K562 (cell line): Measurements from ENCODE around the gene MFSD8. TPM values are rescaled to one million over a fixed set of nuclear protein-coding genes. Genes with fewer than 3 reads are reported as not detected.

Experiments used
- ATF3 ChIP-seq, 2 experiments: fragments of 450-650 bp in 1 of 2; sonication (generic) in 1 of 2; formaldehyde crosslinking in 1 of 2; IDR thresholded peaks in 1 of 2; conservative IDR thresholded peaks in 1 of 2; 2 replicates each; pipeline versions ENCODE4 v1.6.1 to v1.8.1; 2016 to 2023; ENCODE audit warnings: mild to moderate bottlenecking in 2 of 2, moderate library complexity in 2 of 2, inconsistent platforms in 1 of 2, missing genetic modification reagents in 1 of 2
- E2F8 ChIP-seq: fragments of 450-650 bp; IDR thresholded peaks from 2 replicates; pipeline ENCODE4 v1.7.1; 2018; ENCODE audit warnings: mild to moderate bottlenecking, low read depth; ENCODE audit not compliant: partially characterized antibody
- ERF ChIP-seq: fragments of 450-650 bp; formaldehyde crosslinking; IDR thresholded peaks from 2 replicates; pipeline ENCODE4 v1.4.0; 2020; ENCODE audit warnings: mild to moderate bottlenecking, mixed read lengths
- ETV5 ChIP-seq: sonication (generic); formaldehyde crosslinking; IDR thresholded peaks from 2 replicates; pipeline ENCODE4 v1.4.0; 2020; ENCODE audit warnings: low read depth, mild to moderate bottlenecking, missing genetic modification reagents
- GABPA ChIP-seq: fragments of 200-800 bp; sonication (Bioruptor generic); conservative IDR thresholded peaks from 2 replicates; pipeline ENCODE4 v1.6.1; 2016; ENCODE audit warnings: low read depth, missing genetic modification characterization, missing compliant biosample characterization
- KAT7 ChIP-seq: sonication (generic); formaldehyde crosslinking; IDR thresholded peaks from 2 replicates; pipeline ENCODE4 v1.8.0; 2022; ENCODE audit warnings: missing genetic modification reagents, mild to moderate bottlenecking, borderline replicate concordance
- MCM2 ChIP-seq: fragments of 450-650 bp; IDR thresholded peaks from 2 replicates; pipeline ENCODE4 v1.6.1; 2017; ENCODE audit warnings: low read depth, mild to moderate bottlenecking
- NCOA4 ChIP-seq: fragments of 450-650 bp; IDR thresholded peaks from 2 replicates; pipeline ENCODE4 v1.6.1; 2018; ENCODE audit warnings: mild to moderate bottlenecking; ENCODE audit not compliant: partially characterized antibody
- NR2C1 ChIP-seq, 2 experiments: fragments of 450-650 bp; IDR thresholded peaks; 2 replicates each; pipeline ENCODE4 v1.6.1; 2017; ENCODE audit warnings: mild to moderate bottlenecking in 2 of 2, antibody characterized with exemption in 1 of 2, inconsistent platforms in 1 of 2, missing compliant biosample characterization in 1 of 2, missing genetic modification characterization in 1 of 2
- NRF1 ChIP-seq, 2 experiments: fragments of 450-650 bp; IDR thresholded peaks in 1 of 2; conservative IDR thresholded peaks in 1 of 2; 2 replicates each; pipeline ENCODE4 v1.6.1; 2014; ENCODE audit warnings: mild to moderate bottlenecking in 2 of 2
- PML ChIP-seq: IDR thresholded peaks from 2 replicates; pipeline ENCODE4 v1.6.1; 2012; ENCODE audit warnings: low read length, inconsistent platforms
- RCOR1 ChIP-seq, 2 experiments: IDR thresholded peaks; 2 replicates each; pipeline ENCODE4 v1.6.1; 2012; ENCODE audit warnings: low read depth in 2 of 2, low read length in 2 of 2, borderline replicate concordance in 1 of 2, improper control_type of control experiment in 1 of 2
- SP2 ChIP-seq: IDR thresholded peaks from 2 replicates; pipeline ENCODE4 v1.6.1; 2011; ENCODE audit warnings: mild to moderate bottlenecking, low read depth, low read length, moderate library complexity; ENCODE audit not compliant: poor library complexity, severe bottlenecking; ENCODE audit errors: extremely low read depth
- STAT5A ChIP-seq: IDR thresholded peaks from 2 replicates; pipeline ENCODE4 v1.6.1; 2012; ENCODE audit warnings: low read length, inconsistent platforms, borderline replicate concordance
- TOE1 ChIP-seq, 2 experiments: fragments of 450-650 bp in 1 of 2; sonication (generic) in 1 of 2; formaldehyde crosslinking in 1 of 2; IDR thresholded peaks; 2 replicates each; pipeline versions ENCODE4 v1.7.1 to v1.8.0; 2016 to 2022; ENCODE audit warnings: borderline replicate concordance in 2 of 2, mild to moderate bottlenecking in 2 of 2, antibody characterized with exemption in 1 of 2, inconsistent platforms in 1 of 2, low read depth in 1 of 2, missing genetic modification reagents in 1 of 2, moderate library complexity in 1 of 2
- ZKSCAN1 ChIP-seq: fragments of 150-350 bp; IDR thresholded peaks from 2 replicates; pipeline ENCODE4 v1.6.1; 2016; ENCODE audit warnings: low read depth, low read length
- polyA plus RNA-seq, 8 experiments: library from polyadenylated mRNA; depleted of rRNA in 4 of 8; stranded (reverse) in 5 of 8; unstranded in 3 of 8; fragments of >200 nt; fragmentation: Nextera tagmentation in 2 of 8; fragmentation: Illumina TruSeq in 1 of 8; extraction: Ambion mirVana in 2 of 8; extraction: Trizol in 1 of 8; gene quantifications; 2 replicates each; pipeline versions ENCODE4 v1.2.1 to v1.2.3, GENCODE V29; 2011 to 2014; ENCODE audit warnings: inconsistent platforms in 1 of 8, missing spikeins in 1 of 8
- total RNA-seq, 7 experiments: library from RNA; depleted of rRNA in 6 of 7; stranded (reverse); fragments of >200 nt in 6 of 7; fragmentation: Illumina TruSeq in 2 of 7; extraction: Trizol in 2 of 7; gene quantifications; 2 replicates each; pipeline versions ENCODE4 v1.2.1 to v1.2.3, GENCODE V29; 2011 to 2021; ENCODE audit warnings: low replicate concordance in 1 of 7
- TF ChIP-seq, protein P1 (sequence below): fragments of 450-650 bp; IDR thresholded peaks from 2 replicates; pipeline ENCODE4 v1.6.1; 2016; ENCODE audit warnings: mild to moderate bottlenecking

The MFSD8 gene
- total and polyA plus RNA-seq, 9 of the 15 experiments (the other 6 are each of a cell fraction or from before 2014, with no cell fraction given), result 7.0 to 27.2 (median 18.7) TPM

DNA sequence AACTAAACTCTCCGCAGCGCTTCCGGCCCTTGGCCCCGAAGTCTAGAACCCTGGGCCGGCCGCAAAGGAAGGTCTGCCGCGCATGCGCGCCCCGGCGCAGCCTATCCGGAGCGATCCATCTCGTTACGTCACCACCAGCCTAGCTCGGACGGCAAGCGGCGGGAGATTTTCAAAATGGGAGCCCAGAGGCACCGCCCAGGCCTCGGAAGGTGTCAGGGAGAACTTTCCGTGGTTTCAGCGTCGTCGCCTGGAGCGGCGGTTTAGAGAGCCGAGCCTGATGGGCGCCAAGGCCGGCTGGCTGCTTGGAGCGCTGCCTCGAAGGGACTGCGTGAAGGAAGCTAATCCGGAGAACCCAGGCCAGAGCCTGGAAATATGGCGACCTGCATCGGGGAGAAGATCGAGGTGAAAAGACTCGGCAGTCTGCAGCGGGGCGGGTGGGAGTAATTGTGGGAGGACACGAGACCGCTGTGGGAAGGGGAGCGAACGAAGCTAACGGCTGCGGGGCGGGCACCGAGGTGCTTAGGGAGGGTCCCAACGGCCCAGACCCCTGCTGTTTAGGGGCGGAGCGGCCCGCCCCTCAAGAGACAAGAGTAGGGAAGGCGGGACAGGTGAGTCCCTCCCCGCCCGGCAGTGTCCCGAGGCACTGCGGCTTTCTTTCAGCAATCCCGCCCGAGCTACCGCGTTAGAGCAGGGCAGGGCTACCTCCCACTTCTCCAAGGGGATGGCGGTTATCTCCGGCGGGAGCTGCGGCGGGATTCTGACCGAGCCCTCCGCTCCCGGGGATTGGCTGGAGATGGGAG is 84.0 kb downstream of the MFSD8 start, which contains the start of gene PLK4 (continued):
- TF ChIP-seq ZKSCAN1 (peak; percentile 14; the same call in 1 of the 2 replicates), NR2C1 (IDR thresholded peaks at IDR 0.05) (peak; percentile 33; the same call in 1 of the 2 replicates), NR2C1 (tag; IDR thresholded peaks at IDR 0.05) (no peak), TOE1 (IDR thresholded peaks at IDR 0.05; ENCODE audit: borderline replicate concordance) (no peak), TOE1 (CRISPR knock-in tag; IDR thresholded peaks at IDR 0.05; ENCODE audit: borderline replicate concordance, low read depth) (0 out of 2 replicates have a peak, but pooled peaks have one; percentile 3), GABPA (tag) (peak; percentile 34; the same call in 1 of the 2 replicates), STAT5A (no peak), ATF3 (IDR thresholded peaks at IDR 0.05) (peak; percentile 94), ATF3 (CRISPR knock-in tag; conservative IDR thresholded peaks at IDR 0.05) (peak; percentile 94), E2F8 (peak; percentile 81), KAT7 (peak; percentile 96), ERF (CRISPR knock-in tag) (no peak), ETV5 (peak; percentile 95), RCOR1 (IDR thresholded peaks at IDR 0.05; ENCODE audit: borderline replicate concordance in 1 of 2, low read depth in 2 of 2, low read length in 2 of 2) (peak in 1 of 2 experiments; percentile 76; a peak in 2 of 4 replicates), SP2 (no peak), NRF1 (conservative IDR thresholded peaks at IDR 0.05 in 1 of 2, IDR thresholded peaks at IDR 0.05 in 1 of 2) (peak; percentile 97 to 98), PML (peak; percentile 85; the same call in 1 of the 2 replicates), MCM2 (no peak), NCOA4 (no peak)
- TF ChIP-seq, protein P1, sequence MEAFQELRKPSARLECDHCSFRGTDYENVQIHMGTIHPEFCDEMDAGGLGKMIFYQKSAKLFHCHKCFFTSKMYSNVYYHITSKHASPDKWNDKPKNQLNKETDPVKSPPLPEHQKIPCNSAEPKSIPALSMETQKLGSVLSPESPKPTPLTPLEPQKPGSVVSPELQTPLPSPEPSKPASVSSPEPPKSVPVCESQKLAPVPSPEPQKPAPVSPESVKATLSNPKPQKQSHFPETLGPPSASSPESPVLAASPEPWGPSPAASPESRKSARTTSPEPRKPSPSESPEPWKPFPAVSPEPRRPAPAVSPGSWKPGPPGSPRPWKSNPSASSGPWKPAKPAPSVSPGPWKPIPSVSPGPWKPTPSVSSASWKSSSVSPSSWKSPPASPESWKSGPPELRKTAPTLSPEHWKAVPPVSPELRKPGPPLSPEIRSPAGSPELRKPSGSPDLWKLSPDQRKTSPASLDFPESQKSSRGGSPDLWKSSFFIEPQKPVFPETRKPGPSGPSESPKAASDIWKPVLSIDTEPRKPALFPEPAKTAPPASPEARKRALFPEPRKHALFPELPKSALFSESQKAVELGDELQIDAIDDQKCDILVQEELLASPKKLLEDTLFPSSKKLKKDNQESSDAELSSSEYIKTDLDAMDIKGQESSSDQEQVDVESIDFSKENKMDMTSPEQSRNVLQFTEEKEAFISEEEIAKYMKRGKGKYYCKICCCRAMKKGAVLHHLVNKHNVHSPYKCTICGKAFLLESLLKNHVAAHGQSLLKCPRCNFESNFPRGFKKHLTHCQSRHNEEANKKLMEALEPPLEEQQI, result peak; percentile 77
